ENCODE measurements around the gene EPDR1.

DNA sequence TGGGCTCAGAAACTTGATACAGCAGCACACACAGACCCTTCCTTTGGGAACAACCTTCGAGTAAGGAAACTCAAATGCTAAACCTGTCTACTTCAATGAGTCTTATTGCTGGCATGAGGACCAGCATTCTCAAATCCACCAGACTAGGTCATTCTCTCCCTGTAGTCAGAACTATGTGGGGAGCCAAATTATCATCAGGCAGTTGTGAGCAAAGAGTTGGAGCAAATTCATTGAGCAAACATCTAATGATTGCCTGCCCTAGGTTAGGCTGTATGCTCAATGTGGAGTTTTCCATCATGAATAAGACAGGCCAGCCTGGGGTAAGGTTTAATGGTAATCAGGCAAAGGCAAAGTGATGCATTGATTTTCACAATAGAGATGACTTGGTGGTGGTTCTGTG is 3.6 kb downstream of the EPDR1 start:
- no peak for TF ChIP-seq CTCF (IDR thresholded peaks at IDR 0.05)
- TF ChIP-seq EP300 (IDR thresholded peaks at IDR 0.05): no peak
- TF ChIP-seq POLR2A (IDR thresholded peaks at IDR 0.05): no peak

All from tibial nerve (tissue), 4 donors.